HCEC 1CT (cell line): ENCODE data around the gene WWC1.

Experiments
- DNase-seq: peaks from one replicate; pipeline ENCODE4 v3.0.0-alpha.2; 2017

WWC1 gene

DNA sequence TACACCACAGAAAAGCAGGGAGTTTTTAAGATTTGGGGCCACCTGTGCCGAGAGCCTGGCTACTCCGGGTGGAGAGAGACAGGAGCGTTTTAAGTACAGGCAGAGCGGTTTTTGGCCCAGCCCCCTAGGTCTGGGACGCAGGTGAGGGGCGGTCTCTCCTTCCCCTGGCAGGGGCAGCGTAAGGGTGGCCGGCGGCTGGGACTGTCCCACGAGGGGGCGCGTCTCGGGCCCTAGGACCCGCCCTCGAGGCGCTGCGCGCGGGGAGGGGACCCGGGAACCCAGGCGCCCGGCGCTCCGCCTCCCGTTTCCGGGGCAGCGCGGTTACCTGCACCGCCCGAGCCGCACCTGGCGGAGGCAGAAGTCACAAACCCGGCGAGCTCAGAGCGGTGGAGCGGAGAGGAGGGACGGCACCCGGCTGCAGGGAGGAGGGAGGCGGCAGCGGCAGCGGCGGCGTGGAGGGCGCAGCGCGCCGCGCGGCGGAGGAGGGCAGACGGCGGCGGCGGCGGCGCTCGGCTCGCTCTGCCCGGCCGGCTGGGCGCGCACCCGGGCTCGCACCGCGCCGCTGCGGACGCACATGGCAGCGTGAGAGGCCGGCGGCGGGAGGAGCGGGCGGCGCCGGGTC, at the start of gene WWC1:
WWC1 (plus strand) TSS at position 304 of the 622 bp plus-strand sequence. CDS start 508 bp downstream, outside the sequence.
- DNase-seq: no peak

DNA sequence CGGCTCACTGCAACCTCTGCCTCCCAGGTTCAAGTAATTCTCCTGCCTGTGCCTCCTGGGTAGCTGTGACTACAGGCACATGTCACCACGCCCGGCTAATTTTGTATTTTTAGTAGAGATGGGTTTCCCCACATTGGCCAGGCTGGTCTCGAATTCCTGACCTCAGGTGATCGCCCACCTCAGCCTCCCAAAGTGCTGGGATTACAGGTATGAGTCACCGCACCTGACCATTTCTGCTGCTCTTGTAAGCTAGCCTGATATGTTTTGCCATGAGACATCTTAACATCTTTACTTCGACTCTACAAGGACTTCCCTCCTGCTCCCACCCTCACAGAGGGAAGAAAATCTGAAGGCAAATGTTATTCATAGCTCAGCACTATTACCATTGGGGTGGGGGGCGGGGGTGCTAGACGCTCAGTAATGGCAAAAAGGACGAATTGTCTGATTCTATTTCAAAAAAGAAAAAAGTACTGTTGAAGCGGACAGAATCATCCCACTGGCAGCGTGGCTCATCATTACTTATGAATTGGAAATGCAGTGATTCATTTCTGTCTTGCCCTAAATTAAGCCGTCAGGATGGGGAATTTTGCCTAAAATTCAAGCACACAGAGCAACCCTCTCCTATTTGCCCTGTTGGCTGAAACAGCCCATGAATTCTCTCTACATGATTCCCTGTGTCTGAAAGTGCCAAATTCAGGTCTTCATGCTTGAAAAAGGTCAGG, 46.4 kb upstream of the WWC1 start:
- DNase-seq: no peak

DNA sequence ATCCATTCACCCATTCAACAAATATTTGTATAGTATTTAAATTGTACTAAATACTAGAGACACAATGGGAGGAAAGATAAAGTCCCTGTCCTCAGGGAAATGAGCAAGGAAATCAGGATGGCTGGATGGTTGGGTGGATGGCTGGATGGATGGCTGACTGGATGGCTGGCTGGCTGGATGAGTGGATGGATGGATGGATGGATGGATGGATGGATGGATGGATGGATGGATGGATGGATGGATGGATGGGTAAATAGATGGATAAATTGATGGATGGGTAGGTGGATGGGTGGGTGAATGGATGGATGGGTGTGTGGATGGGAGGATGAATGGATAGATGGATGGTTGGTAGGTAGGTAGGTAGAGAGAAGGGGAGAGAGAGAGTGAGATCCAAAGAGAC, 41.5 kb upstream of the WWC1 start:
- DNase-seq: no peak

DNA sequence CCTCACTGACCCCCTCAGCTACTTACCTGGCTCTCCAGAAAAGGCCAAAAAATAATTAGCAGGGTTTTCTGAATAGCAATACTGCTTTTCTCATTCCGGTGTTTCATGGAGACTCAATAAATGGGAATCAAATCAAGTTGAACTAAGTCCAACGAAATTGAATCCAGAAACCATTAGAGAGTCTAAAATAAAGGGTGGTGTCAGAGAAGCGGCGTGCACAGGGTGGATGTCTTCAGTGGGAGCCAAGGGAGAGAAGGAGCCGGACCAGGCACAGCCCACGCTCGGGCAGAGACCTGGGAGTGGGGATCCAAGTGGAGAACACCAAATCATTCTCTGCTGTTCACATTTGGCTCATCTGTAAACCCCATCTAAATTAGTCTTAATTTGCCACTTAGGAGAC, 40.2 kb upstream of the WWC1 start:
- no peak for DNase-seq

DNA sequence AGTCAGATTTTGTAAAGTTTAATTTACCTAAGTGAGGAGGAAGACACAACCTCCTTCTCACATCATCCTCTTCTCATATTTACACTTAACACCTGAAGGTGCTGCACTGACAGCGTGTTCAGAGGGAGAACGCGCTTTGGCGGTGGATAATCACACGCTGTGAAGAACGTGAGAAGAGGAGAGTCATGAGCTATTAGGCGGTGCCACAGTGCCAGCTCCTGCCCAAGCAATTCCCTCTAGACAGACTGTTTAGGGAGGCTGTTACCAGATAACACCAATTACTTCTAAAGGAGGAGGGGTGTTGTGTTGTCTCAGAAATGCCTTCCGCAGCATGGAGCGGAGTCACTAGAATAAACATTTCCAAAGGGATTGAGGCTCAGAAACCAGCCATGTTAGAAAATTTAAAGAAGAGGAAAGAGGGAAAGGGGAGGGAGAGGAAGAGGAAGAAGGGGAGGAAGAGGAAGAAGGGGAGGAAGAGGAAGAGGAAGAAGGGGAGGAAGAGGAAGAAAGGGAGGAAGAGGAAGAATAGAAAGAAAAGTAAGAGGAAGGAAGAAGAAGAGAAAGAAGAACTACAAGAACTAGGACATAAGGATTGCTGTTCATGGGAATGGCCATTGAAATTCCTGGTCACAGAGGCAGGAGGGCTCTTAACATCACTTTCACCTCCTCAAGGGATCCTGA, 37.3 kb upstream of the WWC1 start:
- no peak for DNase-seq

DNA sequence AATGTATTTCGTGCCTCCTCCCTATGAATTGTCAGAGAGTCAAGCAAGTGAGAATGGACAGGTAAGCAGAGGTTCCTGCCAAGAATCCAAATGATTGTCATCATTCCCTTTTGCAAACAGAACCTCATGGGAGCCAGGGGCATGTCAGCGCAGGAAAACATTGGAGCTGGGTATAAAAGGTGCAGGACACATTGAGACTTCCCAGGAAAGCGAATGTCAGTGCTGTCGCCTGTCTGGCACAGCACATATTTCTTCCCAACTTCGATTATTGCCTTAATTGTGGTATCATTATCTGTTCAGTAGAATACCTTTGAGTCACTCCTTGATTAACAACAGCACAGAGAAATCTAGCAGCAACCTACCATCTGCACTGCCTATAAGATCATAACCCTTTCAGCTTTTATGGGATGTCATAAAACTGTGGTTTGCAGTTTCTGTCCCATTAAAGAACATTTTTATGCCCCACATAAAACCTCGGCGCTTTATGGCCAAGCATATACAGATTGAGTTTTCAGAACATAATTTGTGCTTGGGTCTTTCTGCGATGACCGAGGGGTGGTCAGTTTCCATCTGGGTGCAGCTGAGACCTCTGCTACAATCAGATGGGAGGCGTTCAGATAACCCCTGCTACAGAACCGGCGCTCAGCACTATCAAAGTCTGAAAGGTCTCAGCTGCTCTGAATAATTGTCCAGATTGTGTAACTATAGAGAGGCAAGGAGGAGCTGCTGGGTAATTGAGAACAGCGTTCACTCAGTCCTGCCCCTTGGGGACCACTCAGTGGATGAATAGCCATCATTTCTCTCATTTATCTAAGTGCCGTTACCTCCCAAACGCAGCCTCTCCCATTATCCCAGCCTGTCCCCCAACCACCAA, 30.9 kb upstream of the WWC1 start:
- DNase-seq: no peak

DNA sequence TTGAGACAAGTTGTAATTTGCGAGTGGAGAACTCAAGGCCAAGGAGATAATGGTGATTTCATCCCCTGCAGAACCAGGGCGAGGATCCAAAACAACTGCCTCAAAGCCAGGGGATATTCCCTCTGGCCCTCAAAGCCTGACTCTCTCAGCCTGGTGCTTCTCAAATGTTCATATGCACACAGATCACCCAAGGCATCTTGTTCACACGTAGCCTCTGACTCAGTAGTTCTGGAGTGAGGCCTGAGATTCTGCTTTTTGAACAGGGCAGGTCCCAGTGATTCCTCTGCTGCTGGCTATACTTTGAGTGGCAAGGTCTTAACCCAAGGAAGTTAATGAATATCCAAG, 30.2 kb upstream of the WWC1 start:
- DNase-seq: no peak

DNA sequence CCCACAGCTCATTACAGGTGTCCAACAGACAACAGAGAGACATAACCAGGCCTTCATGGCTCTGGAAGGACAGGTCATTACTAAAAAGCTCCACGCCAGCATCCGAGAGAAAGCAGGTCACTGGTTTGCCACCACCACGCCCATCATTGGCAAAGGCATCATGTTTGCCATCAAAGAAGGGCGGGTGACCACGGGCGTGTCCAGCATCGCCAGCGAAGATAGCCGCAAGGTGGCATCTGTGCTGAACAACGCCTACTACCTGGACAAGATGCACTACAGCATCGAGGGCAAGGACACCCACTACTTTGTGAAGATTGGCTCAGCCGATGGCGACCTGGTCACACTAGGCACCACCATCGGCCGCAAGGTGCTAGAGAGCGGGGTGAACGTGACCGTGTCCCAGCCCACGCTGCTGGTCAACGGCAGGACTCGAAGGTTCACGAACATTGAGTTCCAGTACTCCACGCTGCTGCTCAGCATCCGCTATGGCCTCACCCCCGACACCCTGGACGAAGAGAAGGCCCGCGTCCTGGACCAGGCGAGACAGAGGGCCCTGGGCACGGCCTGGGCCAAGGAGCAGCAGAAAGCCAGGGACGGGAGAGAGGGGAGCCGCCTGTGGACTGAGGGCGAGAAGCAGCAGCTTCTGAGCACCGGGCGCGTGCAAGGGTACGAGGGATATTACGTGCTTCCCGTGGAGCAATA, 29.3 kb upstream of the WWC1 start:
- no peak for DNase-seq

DNA sequence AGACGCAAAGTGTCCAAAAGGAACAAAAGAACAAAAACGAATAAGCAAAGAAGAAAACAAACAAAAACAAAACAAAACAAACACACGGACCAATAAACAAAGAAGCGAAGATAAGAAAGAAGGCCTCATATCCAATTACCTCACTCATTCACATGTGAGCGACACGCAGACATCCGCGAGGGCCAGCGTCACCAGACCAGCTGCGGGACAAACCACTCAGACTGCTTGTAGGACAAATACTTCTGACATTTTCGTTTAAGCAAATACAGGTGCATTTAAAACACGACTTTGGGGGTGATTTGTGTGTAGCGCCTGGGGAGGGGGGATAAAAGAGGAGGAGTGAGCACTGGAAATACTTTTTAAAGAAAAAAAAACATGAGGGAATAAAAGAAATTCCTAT, 28.3 kb upstream of the WWC1 start:
- DNase-seq: no peak

DNA sequence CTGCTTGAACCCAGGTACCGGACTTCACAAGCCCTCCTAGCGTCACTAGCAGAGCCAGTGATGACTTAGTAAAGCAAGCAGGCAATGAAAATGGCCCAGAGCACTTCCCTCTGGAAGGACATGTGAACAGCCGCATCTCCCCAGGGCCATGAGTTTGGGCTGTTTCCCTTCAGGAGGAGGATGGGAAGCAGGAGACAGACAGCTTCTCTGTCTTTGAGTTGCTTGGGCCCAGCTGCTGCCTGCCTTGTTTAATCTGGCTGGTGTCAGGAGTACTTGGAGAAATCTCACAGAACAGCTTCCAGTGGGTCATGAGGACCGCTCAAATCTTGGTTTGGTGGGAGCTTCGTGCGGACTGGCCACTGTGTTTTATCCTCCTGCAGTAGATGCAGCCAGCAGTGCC, 25.4 kb upstream of the WWC1 start:
- no peak for DNase-seq

DNA sequence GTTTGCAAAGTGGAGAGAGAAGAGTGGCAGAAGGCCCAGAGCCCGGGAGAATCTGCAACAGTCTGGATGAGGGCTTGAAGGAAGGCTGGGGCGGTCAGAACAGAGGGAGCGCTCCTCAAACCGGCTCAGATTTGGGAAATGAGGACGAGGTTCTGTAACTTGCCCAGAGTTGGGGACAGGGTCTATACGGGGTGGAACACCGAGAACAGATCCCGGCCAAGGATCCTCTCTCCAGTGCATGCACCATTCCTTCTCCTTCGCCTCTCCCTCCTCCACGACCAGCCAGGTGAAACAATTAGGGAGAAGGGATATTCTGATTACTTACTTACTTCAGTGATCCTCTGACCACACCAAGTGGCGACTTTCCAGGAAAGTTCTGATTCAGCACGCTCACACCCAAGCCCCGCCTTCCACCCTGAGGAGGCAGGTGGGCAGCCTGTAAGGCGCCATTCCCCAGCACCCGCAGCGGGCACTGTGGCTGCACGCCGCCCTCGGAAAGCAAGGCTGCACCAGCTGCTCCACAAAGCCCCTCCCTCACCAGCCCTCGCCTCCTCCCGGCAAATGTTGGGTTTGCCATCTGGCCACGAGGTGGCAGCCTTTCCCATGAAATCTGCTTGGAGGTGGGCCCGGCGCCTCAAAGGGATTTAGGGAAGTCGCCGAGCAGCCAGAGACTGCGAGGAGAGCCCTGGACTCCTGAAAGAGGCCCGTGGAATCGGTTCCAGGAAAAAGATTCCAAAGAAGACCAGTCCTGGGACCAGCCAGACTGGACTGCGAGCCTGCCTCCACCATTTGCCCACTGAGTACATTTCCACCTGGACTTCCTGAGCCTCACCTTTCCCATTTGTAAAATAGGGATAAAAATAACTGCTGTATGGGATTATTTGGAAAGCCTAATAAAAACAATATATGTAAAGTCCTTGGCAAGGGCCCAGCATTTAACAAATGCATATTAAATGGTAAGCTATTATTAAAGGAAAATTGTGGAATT, 22.2 kb upstream of the WWC1 start:
- peak; percentile 69 for DNase-seq

DNA sequence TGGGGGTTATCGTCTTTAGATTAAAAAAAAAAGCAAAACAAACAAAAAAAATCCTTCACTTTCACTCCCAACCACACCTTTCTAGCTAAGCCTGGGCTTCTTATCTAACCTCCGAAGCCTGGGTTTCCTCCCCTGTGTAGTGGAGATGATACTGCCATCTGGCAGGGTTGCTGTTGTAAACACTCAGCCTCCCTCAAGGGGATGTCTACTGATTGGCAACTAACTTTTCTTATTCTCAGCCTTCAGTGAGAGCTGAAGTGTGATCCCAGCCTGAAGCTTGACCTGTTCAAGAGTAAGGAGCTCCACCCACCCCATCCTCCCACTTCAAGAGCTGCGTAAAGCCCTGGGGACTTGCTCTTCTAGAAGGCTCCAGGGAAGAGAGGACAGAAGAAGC, 21.5 kb upstream of the WWC1 start:
- no peak for DNase-seq

DNA sequence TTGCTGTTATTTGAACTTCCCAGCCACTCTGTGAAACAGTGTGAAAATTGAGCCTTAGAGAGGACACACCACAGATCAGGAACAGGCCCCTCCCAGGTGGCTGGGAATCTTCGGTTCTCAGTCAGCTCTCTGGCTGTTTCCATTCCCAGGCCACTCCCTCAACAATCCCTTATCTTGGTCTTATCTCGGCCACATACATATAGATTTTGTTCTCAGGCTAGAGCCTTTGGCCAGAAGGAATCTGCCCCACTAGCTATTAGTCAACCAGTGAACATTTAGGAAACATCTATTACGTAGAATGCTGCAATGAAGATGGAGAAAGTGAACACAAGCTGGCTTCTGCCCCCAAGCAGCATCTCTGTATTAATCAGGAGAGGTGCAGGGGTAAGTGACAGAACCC, 21.0 kb upstream of the WWC1 start:
- no peak for DNase-seq

DNA sequence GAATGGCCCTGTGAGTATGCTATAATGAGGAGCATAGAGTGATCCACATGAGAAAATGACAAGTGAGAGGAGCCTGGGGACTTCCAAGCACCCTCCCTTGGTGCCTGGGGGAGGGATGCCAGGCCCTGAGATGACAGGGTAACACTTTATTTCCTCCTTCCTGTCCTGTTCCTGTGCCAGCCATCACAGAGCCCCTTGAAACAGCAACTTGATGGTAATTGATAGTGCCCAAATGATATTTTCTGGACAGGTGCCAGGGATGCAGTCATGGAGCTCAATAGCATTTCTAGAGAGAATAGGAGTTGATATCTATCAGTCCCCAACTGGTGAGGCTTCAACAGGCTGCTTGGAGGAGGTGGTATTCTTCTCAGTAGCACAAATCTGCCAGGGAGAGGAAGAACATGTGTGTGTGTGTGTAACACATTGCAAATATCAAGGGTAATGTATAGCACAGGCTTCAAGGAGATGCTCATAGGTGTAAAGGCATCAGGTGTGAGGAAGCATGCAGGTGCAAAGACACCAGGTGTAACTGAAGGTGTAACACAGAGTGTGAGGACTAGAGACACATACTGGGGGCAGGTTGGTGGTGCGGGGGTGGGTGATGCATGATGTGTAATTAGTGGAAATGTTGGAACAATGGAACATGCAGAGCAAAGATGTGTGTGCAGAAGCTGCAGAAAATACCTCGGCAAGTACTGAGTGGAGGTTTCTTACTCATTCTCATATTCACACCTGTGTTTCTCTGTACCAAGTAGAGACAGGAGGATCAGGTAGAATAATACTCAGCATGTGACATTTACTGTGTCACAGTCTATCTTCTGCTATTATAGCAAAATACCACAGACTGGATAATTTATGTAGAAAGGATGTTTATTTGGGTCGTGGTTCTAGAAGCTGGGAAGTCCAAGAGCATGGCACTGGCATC, 18.1 kb upstream of the WWC1 start:
- no peak for DNase-seq

DNA sequence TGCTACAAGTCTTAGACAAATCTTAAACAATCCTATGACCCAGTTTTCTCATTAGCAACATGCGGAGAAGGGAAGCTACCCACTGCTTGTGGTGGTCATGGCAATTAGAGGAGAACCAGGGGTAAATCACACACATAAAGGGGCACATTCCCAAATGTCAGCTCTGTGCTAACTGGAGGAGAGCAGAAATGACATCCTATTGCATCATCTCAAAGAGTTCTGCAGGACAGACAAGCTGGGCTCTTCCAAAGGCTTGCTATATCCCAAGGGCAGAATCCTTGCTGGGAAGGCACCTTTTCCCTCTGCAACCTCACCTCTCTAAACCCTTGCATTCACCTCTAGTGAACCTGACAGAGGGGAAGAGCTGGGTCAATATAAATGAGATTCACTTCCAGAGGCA, 17.0 kb upstream of the WWC1 start:
- no peak for DNase-seq

DNA sequence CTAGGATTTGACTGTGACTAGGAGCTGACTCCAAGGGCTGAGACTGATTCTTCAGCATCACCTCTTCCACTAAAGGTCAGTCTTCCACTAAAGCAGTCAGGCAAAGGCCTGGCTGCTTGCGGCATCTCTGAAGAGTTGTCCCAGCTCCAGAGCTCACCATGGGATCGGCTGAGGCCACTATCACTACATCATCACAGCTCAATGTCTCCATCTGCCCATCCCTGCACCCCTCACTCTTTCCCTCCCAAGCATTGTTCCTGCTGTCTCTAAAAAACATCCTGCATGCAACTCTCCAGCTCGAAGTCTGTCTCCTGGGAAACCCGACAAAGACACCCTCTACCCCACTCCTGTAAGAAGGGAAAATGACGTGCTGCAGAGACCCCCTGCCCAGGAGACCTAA, 15.5 kb upstream of the WWC1 start:
- DNase-seq: no peak

DNA sequence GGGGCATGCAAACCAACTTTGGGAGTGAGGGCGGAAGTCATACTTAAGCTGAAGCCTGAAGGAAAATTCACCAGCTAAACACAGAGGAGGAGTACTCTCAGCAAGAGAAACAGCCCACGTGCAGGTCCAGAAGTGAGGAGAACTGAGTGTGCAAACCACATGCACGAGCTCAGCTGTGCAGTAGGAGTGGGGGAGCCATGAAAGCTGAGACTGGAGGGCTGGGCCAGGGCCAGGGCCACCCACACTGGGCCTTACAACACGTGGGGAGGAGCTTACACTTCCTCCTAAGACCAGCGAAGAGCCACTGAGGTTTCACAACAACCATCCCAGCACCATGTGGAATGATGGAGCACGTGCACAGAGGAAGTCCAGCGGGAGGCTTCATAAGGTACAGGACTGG, 9.3 kb upstream of the WWC1 start:
- peak; percentile 51 for DNase-seq

DNA sequence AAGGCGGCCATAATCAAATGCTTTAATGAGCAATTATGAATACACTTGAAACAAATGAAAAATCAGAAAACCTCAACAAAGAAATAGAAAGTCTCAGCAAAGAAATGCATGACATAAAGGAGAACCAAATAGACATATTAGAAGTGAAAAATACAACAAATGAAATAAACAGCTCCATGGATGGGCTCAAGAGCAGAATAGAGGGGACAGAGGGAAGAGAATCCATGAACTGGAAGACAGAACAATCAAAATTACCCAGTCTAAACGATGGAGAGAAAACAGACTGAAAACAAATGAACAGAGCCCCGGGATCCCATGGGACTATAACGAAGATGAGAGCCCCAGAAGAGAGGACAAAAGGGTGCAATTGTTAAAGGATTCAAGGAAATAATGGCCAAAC, 6.6 kb upstream of the WWC1 start:
- DNase-seq: no peak

DNA sequence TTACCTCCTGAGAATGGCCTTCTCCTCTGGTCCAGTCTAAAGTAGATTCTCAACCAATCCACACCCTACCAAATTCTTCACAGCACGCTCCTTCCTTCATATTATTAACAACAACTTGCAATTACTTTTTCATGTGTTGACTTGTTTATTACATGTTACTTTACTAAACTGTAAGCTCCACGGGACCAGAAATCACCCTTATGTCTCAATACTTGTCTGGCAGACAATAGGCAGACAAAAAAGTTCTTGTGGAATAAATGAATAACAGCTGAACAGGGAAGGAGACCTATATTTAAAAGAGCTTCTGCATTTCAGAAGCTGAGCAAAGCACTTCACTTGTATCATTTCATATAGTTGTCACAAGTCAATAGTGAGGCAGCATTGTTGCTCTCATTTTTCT, 5.7 kb upstream of the WWC1 start:
- DNase-seq: no peak

DNA sequence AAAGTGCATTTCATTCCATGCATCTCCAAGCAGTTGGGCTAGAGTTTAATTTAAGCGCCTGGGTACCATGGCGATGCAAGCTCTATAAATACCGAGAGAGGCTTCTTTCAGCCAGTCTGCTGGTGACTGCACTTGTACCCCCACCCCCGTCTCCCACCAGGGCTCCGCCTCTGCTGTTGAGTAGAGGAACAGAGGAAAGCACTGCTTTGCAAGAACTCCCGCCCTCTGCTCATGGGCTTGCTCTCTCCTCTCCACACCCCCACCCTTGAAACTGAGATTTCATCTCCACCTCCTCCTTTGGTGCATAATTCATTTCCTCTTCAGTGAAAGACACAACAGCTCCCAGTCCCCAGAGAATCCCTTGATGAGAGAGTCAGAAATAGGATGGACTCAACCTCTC, 5.1 kb upstream of the WWC1 start:
- no peak for DNase-seq
